Activated CD4-positive, alpha-beta T cell treated with anti-CD3 and anti-CD28 coated beads, Interleukin-2, amount 50 U/mL, for 4 hours (primary cell): ENCODE measurements around the gene KRTAP9-1.
"Not testable (repeated sequence)": the region's sequence is repeated elsewhere in the genome, so short reads cannot be mapped to it uniquely, and the experiment has no call there.

Experiments
- DNase-seq, 2 experiments: peaks; one replicate each; pipeline ENCODE4 v3.0.0-alpha.2; 2020

The KRTAP9-1 gene, protein sequence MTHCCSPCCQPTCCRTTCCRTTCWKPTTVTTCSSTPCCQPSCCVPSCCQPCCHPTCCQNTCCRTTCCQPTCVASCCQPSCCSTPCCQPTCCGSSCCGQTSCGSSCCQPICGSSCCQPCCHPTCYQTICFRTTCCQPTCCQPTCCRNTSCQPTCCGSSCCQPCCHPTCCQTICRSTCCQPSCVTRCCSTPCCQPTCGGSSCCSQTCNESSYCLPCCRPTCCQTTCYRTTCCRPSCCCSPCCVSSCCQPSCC

DNA sequence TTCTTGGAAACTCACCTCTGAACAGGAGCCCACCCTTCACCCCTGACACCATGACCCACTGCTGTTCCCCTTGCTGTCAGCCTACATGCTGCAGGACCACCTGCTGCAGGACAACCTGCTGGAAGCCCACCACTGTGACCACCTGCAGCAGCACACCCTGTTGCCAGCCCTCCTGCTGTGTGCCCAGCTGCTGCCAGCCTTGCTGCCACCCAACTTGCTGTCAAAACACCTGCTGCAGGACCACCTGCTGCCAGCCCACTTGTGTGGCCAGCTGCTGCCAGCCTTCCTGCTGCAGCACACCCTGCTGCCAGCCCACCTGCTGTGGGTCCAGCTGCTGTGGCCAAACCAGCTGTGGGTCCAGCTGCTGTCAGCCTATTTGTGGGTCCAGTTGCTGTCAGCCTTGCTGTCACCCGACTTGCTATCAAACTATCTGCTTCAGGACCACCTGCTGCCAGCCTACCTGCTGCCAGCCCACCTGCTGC lies at the start of gene KRTAP9-1:
Gene KRTAP9-1, plus strand, starts transcription at position 51 of the 482 bp plus-strand sequence. Its CDS starts 0 bp downstream, at position 51.
- DNase-seq: not testable (repeated sequence)

- DNase-seq: no peak
Measured at GRCh38 chr17:41140360-41141131, 49.1 kb upstream of the KRTAP9-1 start, which contains the start of gene KRTAP4-6. KRTAP4-6 (minus strand) TSS chr17:41140544; CDS start chr17:41140487, 57 bp downstream.

GRCh38 chr17:41141361-41141760 lies 48.3 kb upstream of the KRTAP9-1 start:
- DNase-seq: no peak

- no peak for DNase-seq
Measured at GRCh38 chr17:41144846-41145245, 44.8 kb upstream of the KRTAP9-1 start.

- DNase-seq: no peak
Measured at GRCh38 chr17:41145261-41145660, 44.4 kb upstream of the KRTAP9-1 start.

DNA sequence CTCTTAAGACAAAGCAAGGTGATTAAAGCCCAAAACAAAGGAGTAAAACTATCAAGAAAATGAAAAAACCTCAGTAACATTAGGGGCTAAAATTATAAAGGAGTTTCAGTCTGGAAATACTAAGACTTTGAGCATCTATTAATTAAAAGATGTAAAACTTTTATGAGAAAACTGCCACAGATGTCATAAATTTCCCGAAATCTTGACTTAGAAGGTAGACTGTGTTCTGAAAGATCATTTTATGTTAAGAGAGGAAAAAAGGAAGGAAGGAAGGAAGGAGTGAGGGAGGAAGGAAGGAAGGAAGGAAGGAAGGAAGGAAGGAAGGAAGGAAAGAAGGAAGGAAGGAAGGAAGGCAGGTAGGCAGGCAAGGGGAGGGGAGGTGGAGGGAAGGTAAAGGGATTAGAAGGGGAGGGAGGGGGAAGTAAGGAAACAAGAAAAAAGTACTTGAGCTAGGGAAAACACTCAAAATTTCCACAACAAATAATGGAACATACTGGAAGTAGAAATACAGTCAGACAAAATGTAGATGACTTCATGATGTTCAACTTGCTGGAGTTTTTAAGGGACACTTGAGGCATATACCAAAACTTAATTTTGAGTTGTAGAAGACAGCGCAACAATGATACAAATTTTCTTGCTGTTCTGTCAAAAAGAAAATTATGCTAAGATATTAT lies 42.0 kb upstream of the KRTAP9-1 start:
- DNase-seq: no peak

DNA sequence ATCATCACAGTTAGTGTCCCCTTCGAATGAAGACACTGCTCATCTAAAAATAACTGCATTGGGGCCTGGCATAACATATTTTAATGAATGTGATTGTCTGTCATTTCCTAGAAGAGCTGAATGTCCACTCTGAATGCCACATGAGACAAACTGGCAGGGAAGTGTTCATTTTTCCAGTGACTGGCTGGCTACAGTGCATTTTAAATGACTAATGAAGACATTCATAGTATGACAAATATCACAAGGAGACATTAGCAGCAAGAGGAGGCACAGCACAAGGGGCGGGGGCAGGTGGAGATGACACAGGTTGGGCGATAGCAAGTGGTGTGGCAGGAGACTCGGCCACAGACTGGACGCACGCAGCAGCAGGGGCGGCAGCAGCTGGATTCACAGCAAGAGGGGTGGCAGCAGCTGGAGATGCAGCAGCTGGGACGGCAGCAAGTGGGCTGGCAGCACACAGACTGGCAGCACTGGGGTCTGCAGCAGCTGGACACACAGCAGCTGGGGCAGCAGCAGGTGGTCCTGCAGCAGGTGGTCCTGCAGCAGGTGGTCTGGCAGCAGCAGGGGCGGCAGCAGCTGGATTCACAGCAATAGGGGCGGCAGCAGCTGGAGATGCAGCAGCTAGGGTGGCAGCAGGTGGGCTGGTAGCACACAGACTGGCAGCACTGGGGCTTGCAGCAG lies 40.6 kb upstream of the KRTAP9-1 start:
- DNase-seq: not testable (repeated sequence)

GRCh38 chr17:41149652-41149985 lies 40.1 kb upstream of the KRTAP9-1 start, which contains the start of gene KRTAP4-5:
KRTAP4-5 (minus strand) TSS chr17:41149825; CDS start chr17:41149767, 58 bp downstream.
- DNase-seq: no peak

GRCh38 chr17:41150026-41150425 lies 39.7 kb upstream of the KRTAP9-1 start:
- DNase-seq: no peak

DNA sequence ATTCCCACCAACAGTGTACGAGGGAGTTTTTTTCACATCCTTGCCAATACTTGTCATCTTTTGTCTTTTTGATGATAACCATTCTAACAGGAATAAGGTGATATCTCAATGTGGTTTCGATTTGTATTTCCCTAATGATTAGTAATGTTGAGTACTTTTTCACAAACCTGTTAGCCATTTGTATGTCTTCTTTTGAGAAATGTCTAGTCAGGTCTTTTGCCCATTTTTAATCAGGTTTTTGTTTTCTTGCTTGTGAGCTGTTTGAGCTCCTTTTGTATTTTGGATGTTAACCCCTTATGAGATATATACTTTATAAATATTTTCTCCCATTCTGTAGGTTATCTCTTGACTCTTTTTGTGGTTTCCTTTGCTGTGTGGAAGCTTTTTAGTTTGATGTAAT lies 38.2 kb upstream of the KRTAP9-1 start:
- DNase-seq: no peak

GRCh38 chr17:41153856-41154255 lies 35.8 kb upstream of the KRTAP9-1 start:
- DNase-seq: no peak

DNA sequence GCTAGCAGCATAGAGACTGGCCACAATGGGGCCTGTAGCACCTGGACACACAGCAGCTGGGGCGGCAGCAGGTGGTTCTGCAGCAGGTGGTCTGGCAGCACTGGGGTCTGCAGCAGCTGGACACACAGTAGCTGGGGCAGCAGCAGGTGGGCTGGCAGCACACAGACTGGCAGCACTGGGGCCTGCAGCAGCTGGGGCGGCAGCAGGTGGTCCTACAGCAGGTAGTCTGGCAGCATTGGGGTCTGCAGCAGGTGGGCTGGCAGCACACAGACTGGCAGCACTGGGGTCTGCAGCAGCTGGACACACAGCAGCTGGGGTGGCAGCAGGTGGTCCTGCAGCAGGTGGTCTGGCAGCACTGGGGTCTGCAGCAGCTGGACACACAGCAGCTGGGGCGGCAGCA lies 29.5 kb upstream of the KRTAP9-1 start:
- DNase-seq: not testable (repeated sequence)

DNA sequence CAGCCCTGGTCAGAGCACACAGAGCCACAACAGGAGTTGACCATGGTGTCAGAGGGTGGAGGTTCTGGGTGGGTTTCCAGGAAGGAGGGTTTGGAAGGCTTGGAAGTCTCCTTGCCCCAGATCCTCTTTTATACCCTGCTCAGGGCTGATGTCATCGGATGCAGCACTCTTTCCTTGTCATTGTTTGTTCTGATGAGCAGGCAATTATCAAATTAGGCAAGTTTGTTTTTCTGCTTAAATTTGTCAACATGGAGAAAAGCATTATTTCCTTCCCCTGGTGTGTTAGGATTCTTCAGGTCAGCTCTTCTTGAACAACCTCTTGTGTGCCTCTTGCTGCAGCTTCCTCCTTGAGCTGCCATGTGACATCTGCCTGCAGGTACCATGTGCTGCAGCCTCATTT lies 29.0 kb upstream of the KRTAP9-1 start, which contains the start of gene KRTAP4-4:
Gene KRTAP4-4, minus strand, starts transcription at position 101 of the 400 bp plus-strand sequence. Its CDS starts 57 bp downstream, at position 44.
- no peak for DNase-seq

DNA sequence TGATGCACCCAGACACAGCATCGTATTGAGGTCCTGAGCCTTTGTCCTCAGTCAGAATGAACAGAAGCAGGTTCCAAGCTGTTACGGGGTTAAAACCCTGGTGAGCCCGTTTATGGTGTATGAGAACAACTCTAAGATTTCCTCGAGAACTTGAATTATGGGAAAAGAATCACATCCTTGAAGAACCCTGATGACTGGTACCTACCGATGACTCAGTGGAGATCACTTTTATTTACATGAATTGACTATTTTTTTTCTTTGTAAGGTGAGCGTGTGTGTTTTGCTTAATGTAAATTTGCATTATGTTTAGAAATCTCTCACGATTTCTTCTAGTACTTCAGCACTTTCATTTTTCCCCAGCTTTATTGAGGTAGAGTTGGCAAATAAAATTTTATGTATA lies 25.9 kb upstream of the KRTAP9-1 start:
- no peak for DNase-seq

- no peak for DNase-seq
Measured at GRCh38 chr17:41167561-41167960, 22.1 kb upstream of the KRTAP9-1 start.

- no peak for DNase-seq
Measured at GRCh38 chr17:41168121-41168520, 21.6 kb upstream of the KRTAP9-1 start, which contains the start of gene KRTAP4-3. KRTAP4-3 (minus strand) TSS chr17:41168221; CDS start chr17:41168172, 49 bp downstream.

DNA sequence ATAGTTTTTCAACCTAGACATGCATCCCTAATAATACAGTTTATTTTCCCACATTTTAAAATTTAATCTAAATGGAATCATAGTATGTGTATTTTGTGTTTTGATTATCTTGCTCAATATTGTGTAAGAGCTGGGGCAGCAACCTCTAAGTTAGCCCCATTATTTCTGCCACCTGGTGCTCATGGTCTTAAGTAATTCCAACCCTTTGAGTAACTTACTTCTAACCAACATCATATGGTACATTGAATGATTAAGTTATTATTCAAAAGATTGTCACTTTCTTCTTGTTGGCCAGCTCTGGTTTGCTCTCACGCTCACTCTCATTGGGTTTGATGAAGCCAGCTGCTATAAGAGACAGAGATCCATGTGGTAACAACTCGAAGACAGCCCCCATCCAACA lies 17.8 kb upstream of the KRTAP9-1 start:
- no peak for DNase-seq

DNA sequence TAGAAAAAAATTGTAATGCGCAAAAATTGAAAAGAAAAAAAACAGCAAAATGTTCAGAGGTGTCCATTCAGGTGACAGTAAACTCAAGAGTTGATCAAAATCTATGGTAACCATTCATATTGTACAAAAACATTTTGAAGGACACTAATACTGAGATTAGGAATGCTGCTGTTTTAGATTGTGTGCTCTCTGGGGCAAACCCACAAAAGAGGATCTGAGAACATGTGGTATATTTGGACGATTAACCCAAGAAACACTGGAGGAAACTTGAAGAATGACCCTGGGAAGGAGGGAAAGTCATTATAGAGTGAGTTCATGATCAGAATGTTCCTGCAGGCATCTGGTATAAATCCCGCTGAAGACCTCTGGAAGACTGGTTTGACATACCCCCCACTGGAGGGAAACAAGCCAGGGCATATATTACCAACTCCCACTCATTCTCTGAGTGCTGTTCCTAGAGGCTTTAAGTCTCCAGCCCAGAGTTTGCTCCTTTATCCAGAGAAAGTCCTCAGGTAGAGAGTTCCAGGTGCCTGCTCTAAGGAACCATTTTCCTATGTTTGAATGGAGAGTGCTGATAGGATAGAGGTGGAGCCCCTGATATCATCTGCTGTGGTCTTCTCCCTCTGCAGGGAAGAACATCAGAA lies 12.8 kb upstream of the KRTAP9-1 start:
- DNase-seq: no peak

GRCh38 chr17:41177727-41178271 lies 11.9 kb upstream of the KRTAP9-1 start, which contains the start of gene KRTAP4-2:
KRTAP4-2 (minus strand) TSS chr17:41178221; CDS start chr17:41178164, 57 bp downstream.
- DNase-seq: no peak

DNA sequence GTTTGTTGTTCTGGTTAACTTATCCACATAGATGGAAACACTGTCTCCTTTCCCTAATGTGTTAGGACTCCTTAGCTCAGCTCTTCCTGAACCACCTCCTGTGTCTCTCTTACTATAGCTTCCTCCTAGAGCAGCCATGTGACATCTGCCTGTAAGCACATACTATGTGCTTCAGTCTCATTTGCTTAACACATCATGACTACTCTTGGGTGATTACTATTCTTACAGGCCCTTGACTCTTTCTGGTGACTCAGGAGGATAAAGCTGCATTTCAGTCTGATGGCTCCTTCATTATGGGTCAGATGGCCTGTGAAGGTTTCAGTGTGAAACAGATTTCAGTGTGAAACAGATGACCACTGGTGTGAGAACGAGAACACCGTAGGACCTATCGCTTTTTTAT lies 11.3 kb upstream of the KRTAP9-1 start:
- DNase-seq: no peak

- DNase-seq: no peak
Measured at GRCh38 chr17:41178843-41179616, 10.7 kb upstream of the KRTAP9-1 start.
